HepG2 (cell line): ENCODE results near the gene SPHK2. TPM values are rescaled to one million over a fixed set of nuclear protein-coding genes. Genes with fewer than 3 reads are reported as not detected.

ENCODE experiments used
- AGO2 ChIP-seq: fragments of 200-400 bp; formaldehyde crosslinking; optimal IDR thresholded peaks from 2 replicates; pipeline ENCODE3; 2017; ENCODE audit warnings: mild to moderate bottlenecking, low read depth, low read length, moderate library complexity
- KAT7 ChIP-seq: IDR thresholded peaks from 2 replicates; pipeline ENCODE4 v1.6.1; 2018; ENCODE audit warnings: borderline replicate concordance, missing compliant biosample characterization
- KDM6A ChIP-seq: IDR thresholded peaks from 2 replicates; pipeline ENCODE4 v1.6.1; 2016; ENCODE audit warnings: low read depth
- NONO ChIP-seq, 2 experiments: fragments of 450-650 bp in 1 of 2; sonication (generic) in 1 of 2; formaldehyde crosslinking in 1 of 2; IDR thresholded peaks in 1 of 2; conservative IDR thresholded peaks in 1 of 2; 2 replicates each; pipeline versions ENCODE4 v1.6.1 to v1.8.0; 2017 to 2022; ENCODE audit warnings: mild to moderate bottlenecking in 1 of 2, missing genetic modification reagents in 1 of 2, moderate library complexity in 1 of 2
- SP5 ChIP-seq: IDR thresholded peaks from 2 replicates; pipeline ENCODE4 v1.6.1; 2016; ENCODE audit warnings: low read depth, borderline replicate concordance
- SRY ChIP-seq: sonication (generic); formaldehyde crosslinking; IDR thresholded peaks from 2 replicates; pipeline ENCODE4 v1.8.0; 2022; ENCODE audit warnings: mild to moderate bottlenecking, missing genetic modification reagents
- ZNF230 ChIP-seq: sonication (generic); formaldehyde crosslinking; IDR thresholded peaks from 2 replicates; pipeline ENCODE4 v1.4.0; 2020; ENCODE audit warnings: mild to moderate bottlenecking, missing genetic modification reagents
- ZNF776 ChIP-seq: sonication (generic); formaldehyde crosslinking; IDR thresholded peaks from 2 replicates; pipeline ENCODE4 v1.4.0; 2020; ENCODE audit warnings: mild to moderate bottlenecking, missing genetic modification reagents
- polyA plus RNA-seq, 8 experiments: library from polyadenylated mRNA; depleted of rRNA in 3 of 8; stranded (reverse) in 7 of 8; unstranded in 1 of 8; fragments of >200 nt; fragmentation: Illumina TruSeq in 4 of 8; extraction: Trizol in 4 of 8; gene quantifications; 2 replicates each; pipeline versions ENCODE4 v1.2.1 to v1.2.3, GENCODE V29; 2011 to 2016; ENCODE audit warnings: low read depth in 4 of 8, missing spikeins in 1 of 8, mixed read lengths in 1 of 8; ENCODE audit not compliant: insufficient read depth in 1 of 8
- total RNA-seq, 5 experiments: library from RNA; depleted of rRNA; stranded (reverse); fragments of >200 nt; fragmentation: Illumina TruSeq; extraction: Trizol; gene quantifications; 2 replicates each; pipeline ENCODE4 v1.2.3, GENCODE V29; 2016; ENCODE audit warnings: low read depth in 1 of 5
- TF ChIP-seq, protein P1 (sequence below): sonication (generic); formaldehyde crosslinking; IDR thresholded peaks from 2 replicates; pipeline ENCODE4 v1.4.0; 2020; ENCODE audit warnings: missing genetic modification reagents, borderline replicate concordance
- TF ChIP-seq, protein P2 (sequence below): sonication (generic); formaldehyde crosslinking; IDR thresholded peaks from 2 replicates; pipeline ENCODE4 v1.4.0; 2020; ENCODE audit warnings: missing genetic modification reagents, borderline replicate concordance
- TF ChIP-seq, protein P3 (sequence below), 2 experiments: sonication (generic) in 1 of 2; formaldehyde crosslinking in 1 of 2; IDR thresholded peaks; 2 replicates each; pipeline versions ENCODE4 v1.5.1 to v1.6.1; 2011 to 2020; ENCODE audit warnings: borderline replicate concordance in 1 of 2, low read depth in 1 of 2, low read length in 1 of 2, mild to moderate bottlenecking in 1 of 2, missing genetic modification reagents in 1 of 2, moderate library complexity in 1 of 2
- TF ChIP-seq, protein P4 (sequence below): sonication (generic); IDR thresholded peaks from 2 replicates; pipeline ENCODE4 v1.6.1; 2016; ENCODE audit warnings: low read depth, borderline replicate concordance
- TF ChIP-seq, protein P5 (sequence below): sonication (generic); formaldehyde crosslinking; IDR thresholded peaks from 2 replicates; pipeline ENCODE4 v1.8.0; 2022; ENCODE audit warnings: mild to moderate bottlenecking, missing genetic modification reagents, borderline replicate concordance

Gene SPHK2
- total and polyA plus RNA-seq, 2 of the 13 experiments (the other 11 are each of a cell fraction or from before 2014, with no cell fraction given), result 2.9 to 14.4 TPM

DNA sequence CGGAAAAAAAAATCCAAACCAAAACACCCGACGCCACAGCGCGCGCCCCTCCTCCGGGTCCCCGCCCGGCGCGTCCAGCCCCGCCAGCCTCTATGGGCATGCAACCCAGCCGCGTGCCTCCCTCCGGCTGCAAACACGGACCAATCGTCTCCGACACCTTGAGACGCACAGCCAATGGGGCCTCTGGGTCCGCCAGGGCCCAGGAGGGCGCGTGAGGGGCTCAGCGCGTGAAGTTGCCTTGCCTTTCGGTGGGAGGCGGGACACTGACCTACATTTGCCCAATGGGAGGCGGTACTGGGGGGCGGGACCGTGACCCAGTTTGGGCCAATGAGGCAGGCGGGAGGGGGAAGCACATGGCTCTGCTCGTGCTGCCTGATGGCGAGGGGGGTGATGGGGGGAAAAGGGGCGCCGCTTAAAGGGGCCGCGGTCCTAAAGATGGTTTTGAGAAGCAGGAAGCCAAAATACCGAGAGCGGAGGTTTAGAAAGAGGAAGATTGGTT, 18.2 kb downstream of the SPHK2 start (continued):
- TF ChIP-seq KAT7 (CRISPR knock-in tag) (no peak), AGO2 (no peak), ZNF230 (peak; percentile 74; the same call in 1 of the 2 replicates), SP5 (peak; percentile 75), ZNF776 (CRISPR knock-in tag) (peak; percentile 72; the same call in 1 of the 2 replicates), KDM6A (CRISPR knock-in tag) (peak; percentile 16; the same call in 1 of the 2 replicates), SRY (CRISPR knock-in tag) (peak; percentile 95), NONO (IDR thresholded peaks at IDR 0.05) (no peak), NONO (CRISPR knock-in tag; conservative IDR thresholded peaks at IDR 0.05) (peak; percentile 54; the same call in 1 of the 2 replicates)
- TF ChIP-seq, protein P1, sequence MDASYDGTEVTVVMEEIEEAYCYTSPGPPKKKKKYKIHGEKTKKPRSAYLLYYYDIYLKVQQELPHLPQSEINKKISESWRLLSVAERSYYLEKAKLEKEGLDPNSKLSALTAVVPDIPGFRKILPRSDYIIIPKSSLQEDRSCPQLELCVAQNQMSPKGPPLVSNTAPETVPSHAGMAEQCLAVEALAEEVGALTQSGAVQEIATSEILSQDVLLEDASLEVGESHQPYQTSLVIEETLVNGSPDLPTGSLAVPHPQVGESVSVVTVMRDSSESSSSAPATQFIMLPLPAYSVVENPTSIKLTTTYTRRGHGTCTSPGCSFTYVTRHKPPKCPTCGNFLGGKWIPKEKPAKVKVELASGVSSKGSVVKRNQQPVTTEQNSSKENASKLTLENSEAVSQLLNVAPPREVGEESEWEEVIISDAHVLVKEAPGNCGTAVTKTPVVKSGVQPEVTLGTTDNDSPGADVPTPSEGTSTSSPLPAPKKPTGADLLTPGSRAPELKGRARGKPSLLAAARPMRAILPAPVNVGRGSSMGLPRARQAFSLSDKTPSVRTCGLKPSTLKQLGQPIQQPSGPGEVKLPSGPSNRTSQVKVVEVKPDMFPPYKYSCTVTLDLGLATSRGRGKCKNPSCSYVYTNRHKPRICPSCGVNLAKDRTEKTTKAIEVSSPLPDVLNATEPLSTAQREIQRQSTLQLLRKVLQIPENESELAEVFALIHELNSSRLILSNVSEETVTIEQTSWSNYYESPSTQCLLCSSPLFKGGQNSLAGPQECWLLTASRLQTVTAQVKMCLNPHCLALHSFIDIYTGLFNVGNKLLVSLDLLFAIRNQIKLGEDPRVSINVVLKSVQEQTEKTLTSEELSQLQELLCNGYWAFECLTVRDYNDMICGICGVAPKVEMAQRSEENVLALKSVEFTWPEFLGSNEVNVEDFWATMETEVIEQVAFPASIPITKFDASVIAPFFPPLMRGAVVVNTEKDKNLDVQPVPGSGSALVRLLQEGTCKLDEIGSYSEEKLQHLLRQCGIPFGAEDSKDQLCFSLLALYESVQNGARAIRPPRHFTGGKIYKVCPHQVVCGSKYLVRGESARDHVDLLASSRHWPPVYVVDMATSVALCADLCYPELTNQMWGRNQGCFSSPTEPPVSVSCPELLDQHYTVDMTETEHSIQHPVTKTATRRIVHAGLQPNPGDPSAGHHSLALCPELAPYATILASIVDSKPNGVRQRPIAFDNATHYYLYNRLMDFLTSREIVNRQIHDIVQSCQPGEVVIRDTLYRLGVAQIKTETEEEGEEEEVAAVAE (CRISPR knock-in tag), result peak; percentile 95
- TF ChIP-seq, protein P2, sequence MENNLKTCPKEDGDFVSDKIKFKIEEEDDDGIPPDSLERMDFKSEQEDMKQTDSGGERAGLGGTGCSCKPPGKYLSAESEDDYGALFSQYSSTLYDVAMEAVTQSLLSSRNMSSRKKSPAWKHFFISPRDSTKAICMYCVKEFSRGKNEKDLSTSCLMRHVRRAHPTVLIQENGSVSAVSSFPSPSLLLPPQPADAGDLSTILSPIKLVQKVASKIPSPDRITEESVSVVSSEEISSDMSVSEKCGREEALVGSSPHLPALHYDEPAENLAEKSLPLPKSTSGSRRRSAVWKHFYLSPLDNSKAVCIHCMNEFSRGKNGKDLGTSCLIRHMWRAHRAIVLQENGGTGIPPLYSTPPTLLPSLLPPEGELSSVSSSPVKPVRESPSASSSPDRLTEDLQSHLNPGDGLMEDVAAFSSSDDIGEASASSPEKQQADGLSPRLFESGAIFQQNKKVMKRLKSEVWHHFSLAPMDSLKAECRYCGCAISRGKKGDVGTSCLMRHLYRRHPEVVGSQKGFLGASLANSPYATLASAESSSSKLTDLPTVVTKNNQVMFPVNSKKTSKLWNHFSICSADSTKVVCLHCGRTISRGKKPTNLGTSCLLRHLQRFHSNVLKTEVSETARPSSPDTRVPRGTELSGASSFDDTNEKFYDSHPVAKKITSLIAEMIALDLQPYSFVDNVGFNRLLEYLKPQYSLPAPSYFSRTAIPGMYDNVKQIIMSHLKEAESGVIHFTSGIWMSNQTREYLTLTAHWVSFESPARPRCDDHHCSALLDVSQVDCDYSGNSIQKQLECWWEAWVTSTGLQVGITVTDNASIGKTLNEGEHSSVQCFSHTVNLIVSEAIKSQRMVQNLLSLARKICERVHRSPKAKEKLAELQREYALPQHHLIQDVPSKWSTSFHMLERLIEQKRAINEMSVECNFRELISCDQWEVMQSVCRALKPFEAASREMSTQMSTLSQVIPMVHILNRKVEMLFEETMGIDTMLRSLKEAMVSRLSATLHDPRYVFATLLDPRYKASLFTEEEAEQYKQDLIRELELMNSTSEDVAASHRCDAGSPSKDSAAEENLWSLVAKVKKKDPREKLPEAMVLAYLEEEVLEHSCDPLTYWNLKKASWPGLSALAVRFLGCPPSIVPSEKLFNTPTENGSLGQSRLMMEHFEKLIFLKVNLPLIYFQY (CRISPR knock-in tag), result 0 out of 2 replicates have a peak, but pooled peaks have one; percentile 54
- TF ChIP-seq, protein P3, sequence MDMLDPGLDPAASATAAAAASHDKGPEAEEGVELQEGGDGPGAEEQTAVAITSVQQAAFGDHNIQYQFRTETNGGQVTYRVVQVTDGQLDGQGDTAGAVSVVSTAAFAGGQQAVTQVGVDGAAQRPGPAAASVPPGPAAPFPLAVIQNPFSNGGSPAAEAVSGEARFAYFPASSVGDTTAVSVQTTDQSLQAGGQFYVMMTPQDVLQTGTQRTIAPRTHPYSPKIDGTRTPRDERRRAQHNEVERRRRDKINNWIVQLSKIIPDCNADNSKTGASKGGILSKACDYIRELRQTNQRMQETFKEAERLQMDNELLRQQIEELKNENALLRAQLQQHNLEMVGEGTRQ (IDR thresholded peaks at IDR 0.05; ENCODE audit: low read depth, low read length), result peak; percentile 51
- TF ChIP-seq, protein P3 (CRISPR knock-in tag; IDR thresholded peaks at IDR 0.05; ENCODE audit: borderline replicate concordance), result peak; percentile 65; the same call in 1 of the 2 replicates
- TF ChIP-seq, protein P4, sequence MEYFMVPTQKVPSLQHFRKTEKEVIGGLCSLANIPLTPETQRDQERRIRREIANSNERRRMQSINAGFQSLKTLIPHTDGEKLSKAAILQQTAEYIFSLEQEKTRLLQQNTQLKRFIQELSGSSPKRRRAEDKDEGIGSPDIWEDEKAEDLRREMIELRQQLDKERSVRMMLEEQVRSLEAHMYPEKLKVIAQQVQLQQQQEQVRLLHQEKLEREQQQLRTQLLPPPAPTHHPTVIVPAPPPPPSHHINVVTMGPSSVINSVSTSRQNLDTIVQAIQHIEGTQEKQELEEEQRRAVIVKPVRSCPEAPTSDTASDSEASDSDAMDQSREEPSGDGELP, result no peak
- TF ChIP-seq, protein P5, sequence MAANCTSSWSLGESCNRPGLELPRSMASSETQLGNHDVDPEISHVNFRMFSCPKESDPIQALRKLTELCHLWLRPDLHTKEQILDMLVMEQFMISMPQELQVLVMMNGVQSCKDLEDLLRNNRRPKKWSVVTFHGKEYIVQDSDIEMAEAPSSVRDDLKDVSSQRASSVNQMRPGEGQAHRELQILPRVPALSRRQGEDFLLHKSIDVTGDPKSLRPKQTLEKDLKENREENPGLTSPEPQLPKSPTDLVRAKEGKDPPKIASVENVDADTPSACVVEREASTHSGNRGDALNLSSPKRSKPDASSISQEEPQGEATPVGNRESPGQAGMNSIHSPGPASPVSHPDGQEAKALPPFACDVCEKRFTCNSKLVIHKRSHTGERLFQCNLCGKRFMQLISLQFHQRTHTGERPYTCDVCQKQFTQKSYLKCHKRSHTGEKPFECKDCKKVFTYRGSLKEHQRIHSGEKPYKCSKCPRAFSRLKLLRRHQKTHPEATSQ, result peak; percentile 53; the same call in 1 of the 2 replicates
